Adrenal gland (tissue), 5 donors: ENCODE measurements around the gene NXPH1.

Source experiments
- CTCF ChIP-seq, 6 experiments: fragments of 450-650 bp in 4 of 6; fragments of 200-600 bp in 2 of 6; sonication (generic) in 1 of 6; IDR thresholded peaks; 1 replicate in 5 of 6; 2 replicates in 1 of 6; pipeline versions ENCODE4 v1.5.1 to v1.8.0; 2016 to 2021; ENCODE audit warnings: antibody characterized with exemption in 6 of 6, mild to moderate bottlenecking in 2 of 6, moderate library complexity in 1 of 6
- POLR2A ChIP-seq, 2 donors: fragments of 450-650 bp; IDR thresholded peaks; one replicate each; pipeline ENCODE4 v1.6.1; 2017; ENCODE audit warnings: antibody characterized with exemption in 2 of 2, mild to moderate bottlenecking in 2 of 2, moderate library complexity in 1 of 2
- donor health status: DM: no; HTN: no; CAD: no.

GRCh38 chr7:8515640-8516185, 82.3 kb downstream of the NXPH1 start:
- TF ChIP-seq POLR2A (IDR thresholded peaks at IDR 0.05) = no peak
- no peak for TF ChIP-seq CTCF (IDR thresholded peaks at IDR 0.05)
